Activated CD4-positive, alpha-beta memory T cell treated with anti-CD3 and anti-CD28 coated beads for 36 hours (primary cell): ENCODE measurements around the gene ADAMTS5. TPM values are rescaled to one million over a fixed set of nuclear protein-coding genes. Genes with fewer than 3 reads are reported as not detected.

Experiments used
- CTCF ChIA-PET: fragments of 350-600 bp; sonication (Branson Sonifier 250); formaldehyde crosslinking; loops from one replicate; lab custom pipeline; 2021; ENCODE audit warnings: antibody characterized with exemption, inconsistent platforms; lab: Charles Lee
- POLR2A ChIA-PET: fragments of 350-600 bp; sonication (Branson Sonifier 250); formaldehyde crosslinking; loops from one replicate; lab custom pipeline; 2021; ENCODE audit warnings: antibody characterized with exemption; lab: Charles Lee
- DNase-seq: peaks from one replicate; pipeline ENCODE4 v3.0.0-alpha.2; 2020
- H3K27ac Mint-ChIP-seq: one replicate; pipeline ENCODE4 v1.8.0; 2021; ENCODE audit warnings: mixed read lengths
- H3K27me3 Mint-ChIP-seq: one replicate; pipeline ENCODE4 v1.8.0; 2021; ENCODE audit warnings: mixed read lengths
- H3K36me3 Mint-ChIP-seq: one replicate; pipeline ENCODE4 v1.8.0; 2021; ENCODE audit warnings: mixed read lengths
- H3K4me1 Mint-ChIP-seq: one replicate; pipeline ENCODE4 v1.8.0; 2021; ENCODE audit warnings: low read depth, mixed read lengths
- H3K4me3 Mint-ChIP-seq: one replicate; pipeline ENCODE4 v1.8.0; 2021; ENCODE audit warnings: mild to moderate bottlenecking, mixed read lengths
- H3K9me3 Mint-ChIP-seq: one replicate; pipeline ENCODE4 v1.8.0; 2021; ENCODE audit warnings: mixed read lengths
- intact Hi-C: fragments of 100-400 bp; cut with micrococcal nuclease; formaldehyde crosslinking; loops from one replicate; pipeline ENCODE4 v1.15.1; 2023
- total RNA-seq, 2 experiments: library from RNA; stranded (reverse); gene quantifications; one replicate each; pipeline ENCODE4 v1.2.3, GENCODE V29; 2021

ADAMTS5 gene
- not detected for total RNA-seq

DNA sequence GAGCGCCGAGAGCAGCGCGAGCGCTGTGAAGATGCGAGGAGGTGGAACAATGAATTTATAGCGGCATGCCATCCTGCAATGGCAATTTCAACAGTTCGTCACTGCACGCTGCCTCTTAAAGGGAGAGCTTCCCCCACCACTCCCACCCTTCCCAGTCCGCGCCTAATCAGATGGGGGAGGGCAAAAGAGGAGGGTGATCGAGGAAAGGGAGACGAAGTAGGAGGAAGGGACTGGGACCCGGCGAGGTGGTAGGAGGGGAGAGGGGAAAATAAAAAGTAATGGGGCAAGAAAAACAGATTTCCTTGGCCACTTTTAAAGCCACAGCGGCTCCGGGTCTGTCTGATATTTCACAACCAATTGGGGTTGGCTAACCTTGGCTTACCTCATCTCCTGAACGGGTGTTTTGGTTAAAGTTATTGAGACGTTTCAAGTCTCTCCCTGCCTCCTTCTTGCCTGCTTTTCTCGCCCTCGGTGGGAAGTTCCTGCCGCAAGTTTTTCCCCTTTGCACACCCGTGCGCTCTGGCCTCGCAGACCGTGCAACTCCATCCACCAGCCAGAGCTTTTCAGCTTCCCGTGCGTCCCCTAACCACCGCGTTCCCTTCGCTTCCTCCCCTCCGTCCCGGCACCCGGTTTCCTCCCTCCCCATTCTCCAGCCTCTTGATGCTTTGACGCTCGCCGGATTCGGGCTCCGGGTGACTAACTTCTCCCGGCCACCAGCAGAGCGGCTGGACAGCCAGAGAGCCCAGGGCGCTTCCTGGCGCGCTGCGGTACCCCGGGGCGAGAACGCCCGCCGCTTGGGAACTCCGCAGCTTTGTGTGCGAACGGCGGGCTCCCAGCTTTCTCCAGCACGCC, at the start of gene ADAMTS5:
Gene ADAMTS5, minus strand, starts transcription at position 27 of the 852 bp plus-strand sequence. CDS start 697 bp downstream, outside the sequence.
- Mint-ChIP-seq H3K4me1 (peaks cover 3% of the 10 kb centered on the region), H3K27me3 (peaks cover 29% of the 10 kb centered on the region), H3K27ac (no peak within 1 kb of the TSS), H3K4me3 (no peak within 1 kb of the TSS), H3K9me3 (no peaks in the 10 kb centered on the region), H3K36me3 (no peaks in the 10 kb centered on the region)
- intact Hi-C loops: no loop called here
- no peak for DNase-seq
- POLR2A ChIA-PET: no interaction called here
- CTCF ChIA-PET: no interaction called here

DNA sequence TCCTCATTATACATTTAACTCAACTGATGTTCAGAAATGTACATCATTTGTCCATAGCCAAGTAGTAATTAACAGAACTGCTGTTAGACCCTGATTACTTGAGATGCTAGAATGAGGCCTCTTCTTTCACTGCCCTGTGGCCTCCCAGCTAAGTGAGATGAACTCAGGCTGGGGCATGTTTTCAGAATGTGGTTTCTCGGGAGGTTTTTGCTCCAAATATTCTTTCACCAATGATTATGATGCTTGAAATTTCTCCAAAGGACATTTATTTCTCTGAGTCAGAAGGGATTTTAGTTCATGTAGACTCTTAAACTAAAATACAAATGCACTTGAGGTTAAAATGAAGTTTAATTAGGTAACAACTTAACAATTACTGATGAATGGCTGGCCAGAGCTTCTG, 34.6 kb upstream of the ADAMTS5 start:
- H3K4me3 Mint-ChIP-seq: no peak overlapping the region
- DNase-seq: no peak
- no peaks in the 10 kb centered on the region for H3K4me1 Mint-ChIP-seq
- H3K36me3 Mint-ChIP-seq: no peaks in the 10 kb centered on the region
- intact Hi-C loops: no loop called here
- ChIA-PET CTCF (no interaction called here), POLR2A (no interaction called here)
- H3K27ac Mint-ChIP-seq: no peak overlapping the region
- H3K27me3 Mint-ChIP-seq: no peaks in the 10 kb centered on the region
- peaks cover 5% of the 10 kb centered on the region for H3K9me3 Mint-ChIP-seq

DNA sequence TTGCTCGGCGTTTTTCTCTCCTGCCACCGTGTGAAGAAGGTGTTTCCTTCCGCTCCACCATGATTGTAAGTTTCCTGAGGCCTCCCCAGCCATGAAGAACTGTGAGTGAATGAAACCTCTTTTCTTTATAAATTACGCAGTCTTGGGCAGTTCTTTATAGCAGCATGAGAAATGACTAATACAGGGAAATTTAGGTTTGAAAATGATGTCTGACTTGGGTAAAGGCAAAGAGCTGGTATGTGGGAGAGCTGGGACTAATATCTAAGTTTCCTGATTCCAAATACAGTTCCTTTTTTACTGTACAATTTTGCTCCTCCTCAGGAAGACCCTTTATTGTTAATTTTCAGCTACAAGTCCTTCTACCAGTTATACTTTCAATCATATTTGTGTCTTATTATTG, 16.7 kb upstream of the ADAMTS5 start:
- no peaks in the 10 kb centered on the region for H3K4me1 Mint-ChIP-seq
- no peak overlapping the region for H3K4me3 Mint-ChIP-seq
- H3K9me3 Mint-ChIP-seq: peaks cover 2% of the 10 kb centered on the region
- CTCF ChIA-PET: no interaction called here
- H3K27me3 Mint-ChIP-seq: no peaks in the 10 kb centered on the region
- no peak overlapping the region for H3K27ac Mint-ChIP-seq
- no peaks in the 10 kb centered on the region for H3K36me3 Mint-ChIP-seq
- no peak for DNase-seq
- intact Hi-C loops: no loop called here
- POLR2A ChIA-PET: no interaction called here

DNA sequence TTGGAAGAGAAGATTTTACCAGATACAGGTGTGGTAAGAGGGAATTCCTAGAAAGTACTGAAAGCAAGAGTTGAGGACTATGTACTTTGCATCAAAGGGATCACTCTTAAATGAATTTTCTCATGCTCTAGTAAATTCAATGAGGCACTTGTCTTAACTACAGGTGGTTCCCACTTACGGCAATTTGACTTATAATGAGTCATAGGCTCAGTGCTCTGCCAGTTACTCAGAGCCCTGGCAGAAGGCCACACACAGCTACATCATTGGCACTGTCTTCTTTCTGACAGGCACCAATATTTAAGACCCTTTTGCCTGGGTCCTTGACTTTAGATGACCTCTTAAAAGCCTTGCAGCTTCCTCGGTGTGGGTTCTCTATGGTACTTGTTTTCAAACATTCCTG, 15.9 kb upstream of the ADAMTS5 start:
- no peak overlapping the region for H3K27ac Mint-ChIP-seq
- H3K4me1 Mint-ChIP-seq: no peaks in the 10 kb centered on the region
- no peaks in the 10 kb centered on the region for H3K36me3 Mint-ChIP-seq
- intact Hi-C loops: no loop called here
- H3K27me3 Mint-ChIP-seq: no peaks in the 10 kb centered on the region
- CTCF ChIA-PET: no interaction called here
- H3K4me3 Mint-ChIP-seq: no peak overlapping the region
- H3K9me3 Mint-ChIP-seq: peaks cover 2% of the 10 kb centered on the region
- POLR2A ChIA-PET: no interaction called here
- no peak for DNase-seq

DNA sequence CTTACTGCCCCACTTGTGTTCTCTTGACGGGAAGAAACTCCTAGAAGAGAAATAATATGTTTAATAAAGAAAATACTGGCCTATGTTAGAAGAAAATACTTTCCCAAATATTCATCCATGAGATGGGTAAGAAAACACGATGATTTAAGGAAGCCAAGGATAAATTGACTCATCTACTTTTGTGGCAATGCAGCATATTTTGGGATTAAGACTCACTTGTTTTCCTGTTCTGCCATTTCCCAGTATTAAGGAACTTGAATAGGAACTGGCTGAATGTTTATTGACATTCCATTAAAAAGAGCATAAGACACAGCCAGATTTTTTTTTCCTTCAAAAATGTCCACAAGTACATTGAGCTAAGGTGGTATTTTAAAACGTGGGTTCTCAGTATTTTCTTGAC, 10.9 kb upstream of the ADAMTS5 start:
- Mint-ChIP-seq H3K27me3 (peaks cover 2% of the 10 kb centered on the region), H3K36me3 (no peaks in the 10 kb centered on the region), H3K4me1 (no peaks in the 10 kb centered on the region), H3K27ac (no peak overlapping the region), H3K4me3 (no peak overlapping the region), H3K9me3 (peaks cover 2% of the 10 kb centered on the region)
- no peak for DNase-seq
- POLR2A ChIA-PET: no interaction called here
- intact Hi-C loops: no loop called here
- CTCF ChIA-PET: no interaction called here

DNA sequence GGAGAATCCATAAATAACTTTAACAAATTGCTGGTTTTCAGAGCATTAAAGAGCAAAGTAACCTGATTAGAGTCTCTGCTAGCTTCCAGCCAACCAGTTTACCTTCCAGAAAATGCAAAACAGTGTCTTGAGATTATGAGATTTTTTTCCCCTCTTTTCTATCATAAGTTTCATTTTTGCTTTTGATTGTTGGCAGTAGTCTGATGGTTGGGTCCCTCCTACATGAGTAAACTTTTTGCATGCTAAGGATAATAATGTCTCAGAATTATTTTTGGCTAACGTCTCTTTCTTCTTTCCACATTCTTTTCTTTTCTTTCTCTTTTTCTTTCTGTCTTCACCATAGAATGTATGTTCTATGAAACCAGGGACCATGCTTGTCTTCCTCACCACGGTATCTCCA, 6.3 kb upstream of the ADAMTS5 start:
- no peaks in the 10 kb centered on the region for H3K4me1 Mint-ChIP-seq
- POLR2A ChIA-PET: no interaction called here
- intact Hi-C loops: no loop called here
- H3K4me3 Mint-ChIP-seq: no peak overlapping the region
- H3K9me3 Mint-ChIP-seq: no peaks in the 10 kb centered on the region
- H3K36me3 Mint-ChIP-seq: no peaks in the 10 kb centered on the region
- DNase-seq: no peak
- CTCF ChIA-PET: no interaction called here
- no peak overlapping the region for H3K27ac Mint-ChIP-seq
- H3K27me3 Mint-ChIP-seq: peaks cover 4% of the 10 kb centered on the region

DNA sequence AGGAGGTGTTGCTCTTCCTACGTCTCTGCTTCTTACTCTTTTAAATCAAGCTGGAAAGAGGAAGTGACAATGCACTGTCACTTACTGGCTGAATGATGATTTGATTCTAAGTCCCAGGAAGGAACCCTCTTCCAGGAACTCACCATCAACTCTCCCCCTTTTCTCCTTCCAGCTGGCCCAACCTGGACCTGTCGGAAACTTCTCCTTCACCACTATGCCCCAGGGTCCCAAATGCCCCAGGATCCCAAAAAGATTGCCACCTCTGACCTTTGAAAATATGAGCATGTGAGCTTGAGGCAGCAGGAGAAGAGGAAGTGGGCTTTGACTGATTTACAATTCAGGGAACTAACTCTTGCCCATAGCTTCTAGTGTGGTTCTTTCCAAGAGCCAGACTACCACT, 5.3 kb upstream of the ADAMTS5 start:
- POLR2A ChIA-PET: no interaction called here
- no peak for DNase-seq
- Mint-ChIP-seq H3K27ac (no peak overlapping the region), H3K27me3 (peaks cover 14% of the 10 kb centered on the region), H3K9me3 (no peaks in the 10 kb centered on the region), H3K36me3 (no peaks in the 10 kb centered on the region), H3K4me3 (no peak overlapping the region), H3K4me1 (peaks cover 3% of the 10 kb centered on the region)
- intact Hi-C loops: no loop called here
- CTCF ChIA-PET: no interaction called here

DNA sequence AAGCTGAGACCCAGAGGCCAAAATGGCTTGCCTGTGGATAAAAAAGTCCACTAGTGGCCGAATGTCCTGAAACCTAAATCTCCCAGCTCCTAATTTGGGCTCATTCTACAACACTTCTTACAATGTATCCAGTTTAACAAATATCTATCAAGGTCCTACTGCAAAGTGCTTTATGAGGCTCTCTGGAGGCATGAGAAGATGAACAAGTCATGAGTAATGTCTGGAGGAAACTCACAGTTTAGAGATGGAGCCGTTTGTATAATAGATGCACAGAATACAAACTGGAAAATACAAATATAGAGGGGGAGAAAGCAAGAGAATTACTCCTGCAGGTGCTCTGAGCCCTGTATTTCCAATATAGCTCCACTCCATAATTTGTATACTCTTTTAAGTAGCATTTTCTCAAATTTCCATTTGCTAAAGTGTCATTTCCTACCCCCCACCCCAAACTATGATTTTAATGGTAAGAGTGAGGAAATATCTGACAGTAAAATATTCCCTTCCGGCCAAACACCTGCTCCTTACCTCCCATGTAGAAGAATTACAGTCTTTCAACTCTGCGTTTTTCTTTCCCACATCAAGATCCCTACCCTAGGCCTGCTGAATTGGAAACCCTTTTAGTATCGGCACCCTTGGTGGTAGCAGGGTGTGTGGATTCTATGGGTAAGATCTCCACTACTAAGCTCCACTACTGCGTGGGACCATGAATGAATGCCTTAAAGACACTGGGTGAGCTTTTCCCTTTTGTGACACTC, 3.3 kb upstream of the ADAMTS5 start:
- Mint-ChIP-seq H3K36me3 (no peaks in the 10 kb centered on the region), H3K4me3 (no peak overlapping the region), H3K27me3 (peaks cover 24% of the 10 kb centered on the region), H3K4me1 (peaks cover 3% of the 10 kb centered on the region), H3K9me3 (no peaks in the 10 kb centered on the region), H3K27ac (no peak overlapping the region)
- ChIA-PET CTCF (no interaction called here), POLR2A (no interaction called here)
- no peak for DNase-seq
- intact Hi-C loops: no loop called here

DNA sequence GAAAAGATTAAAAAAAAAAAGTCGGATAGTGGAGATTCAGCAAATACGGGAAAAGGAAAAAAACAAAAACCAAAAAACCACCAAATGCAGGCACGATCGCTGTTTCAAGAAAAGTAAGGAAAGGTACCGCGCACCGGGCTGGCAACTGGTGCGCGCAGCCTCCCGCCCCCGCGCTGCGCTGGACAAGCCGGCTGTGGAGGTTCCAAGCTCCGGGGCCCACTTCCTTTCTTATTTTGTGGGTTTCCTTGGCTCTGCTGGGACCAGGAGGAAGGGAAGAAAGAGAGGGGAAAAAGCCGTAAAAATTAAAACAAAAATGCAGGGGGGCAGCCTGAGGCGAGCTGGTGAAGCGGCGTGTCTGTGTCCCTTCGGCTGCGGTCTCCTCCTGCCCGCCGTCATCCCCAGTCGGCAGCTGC, 233 bp downstream of the ADAMTS5 start:
- POLR2A ChIA-PET: no interaction called here
- CTCF ChIA-PET: no interaction called here
- no peaks in the 10 kb centered on the region for H3K9me3 Mint-ChIP-seq
- no peak for DNase-seq
- peaks cover 29% of the 10 kb centered on the region for H3K27me3 Mint-ChIP-seq
- H3K27ac Mint-ChIP-seq: no peak overlapping the region
- H3K4me3 Mint-ChIP-seq: no peak overlapping the region
- peaks cover 3% of the 10 kb centered on the region for H3K4me1 Mint-ChIP-seq
- intact Hi-C loops: no loop called here
- no peaks in the 10 kb centered on the region for H3K36me3 Mint-ChIP-seq

DNA sequence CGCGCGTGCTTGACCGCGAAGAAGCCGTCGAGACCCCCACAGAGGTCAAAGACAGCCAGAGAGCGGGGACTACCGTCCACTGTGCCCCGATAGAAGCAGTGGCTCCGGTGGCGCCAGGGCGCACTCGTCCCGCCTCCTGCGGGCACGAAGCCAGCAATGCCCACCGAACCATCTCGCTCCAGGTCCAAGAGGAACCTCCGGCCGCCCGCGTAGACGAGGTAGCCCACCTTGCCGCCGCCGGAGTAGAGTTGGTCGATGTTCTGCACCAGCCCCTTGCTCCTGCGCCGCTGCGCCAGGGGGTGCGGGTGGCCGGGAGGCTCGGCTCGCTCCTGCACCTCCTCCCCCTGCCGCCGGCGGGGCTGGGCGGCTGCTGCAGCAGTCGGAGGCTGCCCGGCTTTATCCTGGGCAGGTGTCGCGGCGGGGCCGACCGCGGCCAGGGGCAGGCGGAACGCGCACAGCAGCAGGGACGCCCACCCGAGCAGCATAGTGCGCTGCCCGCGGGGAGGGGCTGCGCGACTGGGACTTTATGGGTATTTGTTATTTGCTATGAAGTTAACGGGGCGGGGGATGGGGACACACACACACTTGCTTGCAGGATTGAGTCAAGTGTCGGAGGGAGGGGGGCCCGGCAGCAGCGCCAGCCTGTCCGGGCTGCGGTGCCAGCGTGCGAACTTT, 844 bp downstream of the ADAMTS5 start:
- no peaks in the 10 kb centered on the region for H3K36me3 Mint-ChIP-seq
- H3K4me1 Mint-ChIP-seq: peaks cover 3% of the 10 kb centered on the region
- ChIA-PET CTCF (no interaction called here), POLR2A (no interaction called here)
- no peak overlapping the region for H3K4me3 Mint-ChIP-seq
- DNase-seq: no peak
- intact Hi-C loops: no loop called here
- H3K9me3 Mint-ChIP-seq: no peaks in the 10 kb centered on the region
- H3K27ac Mint-ChIP-seq: no peak overlapping the region
- H3K27me3 Mint-ChIP-seq: peaks cover 29% of the 10 kb centered on the region

DNA sequence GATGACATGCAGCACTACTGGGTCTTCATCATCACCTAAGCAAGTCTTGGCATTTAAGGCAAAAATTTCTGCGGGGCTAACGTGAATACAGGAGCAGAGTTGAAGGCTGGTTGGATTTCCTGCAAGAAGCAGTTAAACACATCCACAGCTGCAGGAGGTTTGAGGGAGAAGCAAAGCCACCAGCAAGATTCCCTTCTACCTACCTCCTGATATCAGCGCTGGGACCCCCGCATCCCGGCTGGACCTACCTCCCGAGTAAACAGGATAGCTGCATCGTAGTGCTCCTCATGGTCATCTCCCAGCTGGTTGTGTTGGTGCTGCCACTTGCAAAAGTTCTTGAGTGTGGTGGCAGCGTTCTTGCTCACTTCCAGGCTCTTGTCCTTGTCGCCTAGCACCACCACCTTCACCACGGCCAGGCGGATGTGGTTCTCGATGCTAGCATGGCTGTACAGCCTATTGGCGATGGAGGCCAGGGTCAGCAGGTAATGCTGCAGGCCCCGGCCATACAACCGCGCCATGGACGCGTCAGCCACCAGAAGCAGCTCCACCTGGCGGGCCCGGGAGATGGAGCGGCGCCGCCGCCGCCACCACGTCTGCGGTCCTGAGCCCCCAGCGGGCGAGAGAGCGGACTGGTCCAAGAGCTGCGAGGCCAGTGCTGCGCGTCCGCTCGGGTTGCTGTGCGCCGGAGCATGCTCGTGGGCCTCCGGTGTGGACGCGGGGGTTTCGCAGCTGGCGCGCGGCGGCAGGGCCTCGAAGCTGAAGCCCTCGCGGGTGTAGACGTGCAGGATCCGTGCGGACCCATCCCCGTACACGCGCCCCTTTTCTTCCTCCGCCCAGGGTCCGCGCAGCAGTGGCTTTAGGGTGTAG, 1.6 kb downstream of the ADAMTS5 start:
- Mint-ChIP-seq H3K27me3 (peaks cover 29% of the 10 kb centered on the region), H3K4me1 (peaks cover 3% of the 10 kb centered on the region), H3K9me3 (no peaks in the 10 kb centered on the region), H3K4me3 (no peak overlapping the region), H3K27ac (no peak overlapping the region), H3K36me3 (no peaks in the 10 kb centered on the region)
- no peak for DNase-seq
- ChIA-PET POLR2A (no interaction called here), CTCF (no interaction called here)
- intact Hi-C loops: no loop called here
